Suprapubic skin (tissue), 3 donors: ENCODE results near the gene DBF4.

Source experiments
- POLR2A ChIP-seq, 2 donors: fragments of 450-650 bp; IDR thresholded peaks; one replicate each; pipeline ENCODE4 v1.6.1; 2017; ENCODE audit warnings: antibody characterized with exemption in 2 of 2, mild to moderate bottlenecking in 2 of 2, moderate library complexity in 2 of 2
- TF ChIP-seq, protein P1 (sequence below), 2 donors: fragments of 200-600 bp in 1 of 2; fragments of 450-650 bp in 1 of 2; sonication (generic) in 1 of 2; IDR thresholded peaks; one replicate each; pipeline ENCODE4 v1.5.1; 2016 to 2019; ENCODE audit warnings: antibody characterized with exemption in 2 of 2, mild to moderate bottlenecking in 1 of 2, moderate library complexity in 1 of 2

DNA sequence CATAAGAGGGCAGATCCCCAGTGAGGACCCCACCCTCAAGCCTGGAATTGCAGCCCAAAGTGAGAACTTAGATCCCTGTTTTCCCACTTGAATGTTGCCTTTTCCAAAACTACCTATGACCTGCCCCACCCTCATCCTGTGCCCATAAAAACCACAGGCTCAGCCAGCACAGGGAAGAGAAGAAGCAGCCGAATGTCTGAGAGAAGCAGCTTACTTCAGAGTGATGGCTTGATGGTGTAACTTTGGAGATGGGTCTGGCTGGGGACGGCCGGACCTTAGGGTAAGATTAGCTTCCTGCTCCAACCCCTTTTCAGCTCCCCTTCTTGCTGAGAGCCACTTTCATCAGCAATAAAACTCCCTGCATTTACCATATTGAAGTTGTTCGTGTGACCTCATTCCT is 5.8 kb upstream of the DBF4 start:
- TF ChIP-seq POLR2A (IDR thresholded peaks at IDR 0.05): no peak
- TF ChIP-seq, protein P1, sequence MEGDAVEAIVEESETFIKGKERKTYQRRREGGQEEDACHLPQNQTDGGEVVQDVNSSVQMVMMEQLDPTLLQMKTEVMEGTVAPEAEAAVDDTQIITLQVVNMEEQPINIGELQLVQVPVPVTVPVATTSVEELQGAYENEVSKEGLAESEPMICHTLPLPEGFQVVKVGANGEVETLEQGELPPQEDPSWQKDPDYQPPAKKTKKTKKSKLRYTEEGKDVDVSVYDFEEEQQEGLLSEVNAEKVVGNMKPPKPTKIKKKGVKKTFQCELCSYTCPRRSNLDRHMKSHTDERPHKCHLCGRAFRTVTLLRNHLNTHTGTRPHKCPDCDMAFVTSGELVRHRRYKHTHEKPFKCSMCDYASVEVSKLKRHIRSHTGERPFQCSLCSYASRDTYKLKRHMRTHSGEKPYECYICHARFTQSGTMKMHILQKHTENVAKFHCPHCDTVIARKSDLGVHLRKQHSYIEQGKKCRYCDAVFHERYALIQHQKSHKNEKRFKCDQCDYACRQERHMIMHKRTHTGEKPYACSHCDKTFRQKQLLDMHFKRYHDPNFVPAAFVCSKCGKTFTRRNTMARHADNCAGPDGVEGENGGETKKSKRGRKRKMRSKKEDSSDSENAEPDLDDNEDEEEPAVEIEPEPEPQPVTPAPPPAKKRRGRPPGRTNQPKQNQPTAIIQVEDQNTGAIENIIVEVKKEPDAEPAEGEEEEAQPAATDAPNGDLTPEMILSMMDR (IDR thresholded peaks at IDR 0.05): no peak
